ENCODE results near the gene VAPA. TPM values are rescaled to one million over a fixed set of nuclear protein-coding genes. Genes with fewer than 3 reads are reported as not detected.

The VAPA gene
- total and polyA plus RNA-seq, 2 donors (not counting 1 experiment from before 2014, with no cell fraction given): 47.7 to 109 TPM

- ChIA-PET CTCF (interaction anchor here (0.9 to 1.7 kb wide), 4 partner anchors 9 to 571 kb away, joined by 3 to 4 read pairs (median 4); no protein-coding TSS in a partner anchor), POLR2A (no interaction called here)
- no peak overlapping the region for H3K27ac Mint-ChIP-seq
- H3K4me1 Mint-ChIP-seq: peaks cover 3% of the 10 kb centered on the region
- H3K4me3 Mint-ChIP-seq: no peak overlapping the region
- WGBS (ENCODE audit: insufficient coverage): 86% methylated on average over 1 of the region's 2 CpGs
- Histone ChIP-seq H3K27me3 (replicated peaks in 1 of 4; ENCODE audit: control extremely low read depth in 1 of 4, control insufficient read depth in 3 of 4, insufficient read depth in 4 of 4, low read length in 3 of 4) (no peaks in the 10 kb centered on the region), H4K20me1 (ENCODE audit: control insufficient read depth, insufficient read depth, low read length, poor library complexity, severe bottlenecking) (peaks cover 14% of the 10 kb centered on the region), H3K79me2 (ENCODE audit: control insufficient read depth, insufficient read depth, low read length) (no peaks in the 10 kb centered on the region), H3K4me1 (ENCODE audit: control insufficient read depth in 2 of 2, insufficient read depth in 2 of 2, low read length in 2 of 2) (no peaks in the 10 kb centered on the region), H3K4me2 (replicated peaks; ENCODE audit: low read depth, low read length, poor library complexity, severe bottlenecking) (no peak overlapping the region), H2AFZ (ENCODE audit: insufficient read depth, low read depth, low read length, poor library complexity, severe bottlenecking) (no peak overlapping the region), H3K9me3 (ENCODE audit: control extremely low read depth in 1 of 3, control insufficient read depth in 2 of 3, insufficient read depth in 1 of 3, low read length in 2 of 3) (no peaks in the 10 kb centered on the region), H3K4me3 (ENCODE audit: control extremely low read depth in 1 of 5, extremely low read depth in 1 of 5, insufficient read depth in 1 of 5, low read depth in 2 of 5, low read length in 4 of 5) (no peak overlapping the region), H3K36me3 (replicated peaks in 1 of 2; ENCODE audit: control extremely low read depth in 1 of 2, control insufficient read depth in 1 of 2, extremely low read depth in 1 of 2, insufficient read depth in 2 of 2, low read length in 1 of 2) (peaks cover 14 to 56% of the 10 kb centered on the region in 2 experiments), H3K9ac (ENCODE audit: low read length) (no peak overlapping the region), H3K27ac (ENCODE audit: low read length in 2 of 2) (no peak overlapping the region)
- TF ChIP-seq CTCF (IDR thresholded peaks at IDR 0.05): no peak
- no peak for TF ChIP-seq EZH2 (IDR thresholded peaks at IDR 0.05; ENCODE audit: borderline replicate concordance, insufficient read depth, low read depth, low read length, poor library complexity, severe bottlenecking)
- no peak for ATAC-seq (ENCODE audit: low read depth)
- intact Hi-C loops (cut with micrococcal nuclease): no loop called here
- no peak for DNase-seq
- H3K9me3 Mint-ChIP-seq (ENCODE audit: insufficient read depth): no peaks in the 10 kb centered on the region
- no peaks in the 10 kb centered on the region for H3K27me3 Mint-ChIP-seq
Observed at GRCh38 chr18:9949315-9949714, 35.5 kb downstream of the VAPA start.

GRCh38 chr18:9949861-9950260 is 36.0 kb downstream of the VAPA start:
- ATAC-seq (ENCODE audit: low read depth): no peak
- Histone ChIP-seq H2AFZ (ENCODE audit: insufficient read depth, low read depth, low read length, poor library complexity, severe bottlenecking) (no peak overlapping the region), H3K4me2 (replicated peaks; ENCODE audit: low read depth, low read length, poor library complexity, severe bottlenecking) (no peak overlapping the region), H3K79me2 (ENCODE audit: control insufficient read depth, insufficient read depth, low read length) (no peaks in the 10 kb centered on the region), H3K4me1 (ENCODE audit: control insufficient read depth in 2 of 2, insufficient read depth in 2 of 2, low read length in 2 of 2) (no peaks in the 10 kb centered on the region), H3K9ac (ENCODE audit: low read length) (no peak overlapping the region), H3K9me3 (ENCODE audit: control extremely low read depth in 1 of 3, control insufficient read depth in 2 of 3, insufficient read depth in 1 of 3, low read length in 2 of 3) (no peaks in the 10 kb centered on the region), H3K27ac (ENCODE audit: low read length in 2 of 2) (no peak overlapping the region), H3K4me3 (ENCODE audit: control extremely low read depth in 1 of 5, extremely low read depth in 1 of 5, insufficient read depth in 1 of 5, low read depth in 2 of 5, low read length in 4 of 5) (no peak overlapping the region), H3K36me3 (replicated peaks in 1 of 2; ENCODE audit: control extremely low read depth in 1 of 2, control insufficient read depth in 1 of 2, extremely low read depth in 1 of 2, insufficient read depth in 2 of 2, low read length in 1 of 2) (peaks cover 12 to 59% of the 10 kb centered on the region in 2 experiments), H4K20me1 (ENCODE audit: control insufficient read depth, insufficient read depth, low read length, poor library complexity, severe bottlenecking) (peaks cover 14% of the 10 kb centered on the region), H3K27me3 (replicated peaks in 1 of 4; ENCODE audit: control extremely low read depth in 1 of 4, control insufficient read depth in 3 of 4, insufficient read depth in 4 of 4, low read length in 3 of 4) (no peaks in the 10 kb centered on the region)
- ChIA-PET POLR2A (no interaction called here), CTCF (interaction anchor here (0.9 to 1.9 kb wide), 7 partner anchors 9 to 570 kb away, joined by 3 to 7 read pairs (median 4); no protein-coding TSS in a partner anchor)
- H3K4me1 Mint-ChIP-seq: peaks cover 3% of the 10 kb centered on the region
- intact Hi-C loops (cut with micrococcal nuclease): loop anchor here (5.0 kb wide), 1 partner anchor 33 kb away; no protein-coding TSS in a partner anchor
- no peak overlapping the region for H3K4me3 Mint-ChIP-seq
- WGBS (ENCODE audit: insufficient coverage): 100% methylated on average over 1 of the region's 5 CpGs
- H3K27me3 Mint-ChIP-seq: no peaks in the 10 kb centered on the region
- no peak for DNase-seq
- H3K9me3 Mint-ChIP-seq (ENCODE audit: insufficient read depth): no peaks in the 10 kb centered on the region
- TF ChIP-seq CTCF (IDR thresholded peaks at IDR 0.05): no peak
- TF ChIP-seq EZH2 (IDR thresholded peaks at IDR 0.05; ENCODE audit: borderline replicate concordance, insufficient read depth, low read depth, low read length, poor library complexity, severe bottlenecking): no peak
- H3K27ac Mint-ChIP-seq: no peak overlapping the region

Measured in B cell (primary cell).